Suprapubic skin (tissue), 3 donors: Measurements from ENCODE around the gene DPM2.

Experiments
- CTCF ChIP-seq, 2 donors: fragments of 200-600 bp in 1 of 2; fragments of 450-650 bp in 1 of 2; sonication (generic) in 1 of 2; IDR thresholded peaks; one replicate each; pipeline ENCODE4 v1.5.1; 2016 to 2019; ENCODE audit warnings: antibody characterized with exemption in 2 of 2, mild to moderate bottlenecking in 1 of 2, moderate library complexity in 1 of 2
- POLR2AphosphoS5 ChIP-seq, 3 donors: sonication (generic); formaldehyde crosslinking; IDR thresholded peaks; one replicate each; pipeline ENCODE4 v1.6.1; 2017; ENCODE audit warnings: antibody characterized with exemption in 3 of 3

GRCh38 chr9:127885508-127886281 lies 52.0 kb downstream of the DPM2 start:
- TF ChIP-seq CTCF (IDR thresholded peaks at IDR 0.05) (no peak), POLR2AphosphoS5 (IDR thresholded peaks at IDR 0.05) (no peak)
